H1 (cell line): ENCODE results near the gene SSH2. TPM values are rescaled to one million over a fixed set of nuclear protein-coding genes. Genes with fewer than 3 reads are reported as not detected.

Experiments
- CTCF ChIA-PET: fragments of 300-600 bp; sonication (Branson Sonifier 250); formaldehyde crosslinking; loops from one replicate; lab custom pipeline; 2021; ENCODE audit not compliant: partially characterized antibody; lab: Charles Lee
- POLR2A ChIA-PET: fragments of 300-600 bp; sonication (Branson Sonifier 250); formaldehyde crosslinking; loops from one replicate; lab custom pipeline; 2021; ENCODE audit warnings: inconsistent platforms; ENCODE audit not compliant: partially characterized antibody; lab: Charles Lee
- DNase-seq, 2 experiments: peaks; one replicate each; pipeline versions ENCODE4 v3.0.0 to v3.0.0-alpha.2; 2010 to 2022; ENCODE audit warnings: low spot score in 2 of 2, low read depth in 1 of 2, mixed read lengths in 1 of 2
- FAIRE-seq: peaks from 2 replicates; lab custom pipeline; 2011; peaks lifted over from hg19 to GRCh38; lab: Jason Lieb, UNC
- H2AFZ ChIP-seq: 2 replicates; pipeline ENCODE4 v1.8.1; 2012; ENCODE audit warnings: low read length, inconsistent platforms
- H2AK5ac ChIP-seq: 2 replicates; pipeline ENCODE4 v1.6.1; 2013; ENCODE audit warnings: low read depth, low read length
- H2BK120ac ChIP-seq: replicated peaks from 2 replicates; pipeline ENCODE3; 2013; ENCODE audit warnings: low read depth, low read length, inconsistent platforms
- H2BK12ac ChIP-seq: 2 replicates; pipeline ENCODE4 v1.6.1; 2013; ENCODE audit warnings: low read depth, low read length
- H2BK15ac ChIP-seq: 2 replicates; pipeline ENCODE4 v1.6.1; 2013; ENCODE audit warnings: low read length
- H2BK20ac ChIP-seq: 2 replicates; pipeline ENCODE4 v1.6.1; 2013; ENCODE audit warnings: low read length
- H2BK5ac ChIP-seq: 2 replicates; pipeline ENCODE4 v1.6.1; 2013; ENCODE audit warnings: low read depth, low read length
- H3K14ac ChIP-seq: 2 replicates; pipeline ENCODE4 v1.6.1; 2013; ENCODE audit warnings: inconsistent platforms; ENCODE audit not compliant: insufficient read length
- H3K18ac ChIP-seq: 2 replicates; pipeline ENCODE4 v1.6.1; 2013; ENCODE audit warnings: low read length; ENCODE audit errors: extremely low read depth
- H3K23ac ChIP-seq: 2 replicates; pipeline ENCODE4 v1.6.1; 2013; ENCODE audit warnings: inconsistent platforms; ENCODE audit not compliant: insufficient read length
- H3K23me2 ChIP-seq: 2 replicates; pipeline ENCODE4 v1.6.1; 2013; ENCODE audit warnings: low read depth, low read length
- H3K27ac ChIP-seq: 2 replicates; pipeline ENCODE4 v1.6.1; 2011; ENCODE audit warnings: low read depth, low read length, inconsistent platforms
- H3K27me3 ChIP-seq, 4 experiments: replicated peaks in 1 of 4; 1 replicate in 1 of 4; 2 replicates in 3 of 4; pipeline versions ENCODE4 v1.6.1 to v1.8.1; 2011 to 2013; ENCODE audit warnings: low read length in 3 of 4, mild to moderate bottlenecking in 3 of 4, inconsistent platforms in 2 of 4, mixed read lengths in 2 of 4, moderate library complexity in 1 of 4; ENCODE audit not compliant: control insufficient read depth in 3 of 4, insufficient read depth in 3 of 4; ENCODE audit errors: extremely low read depth in 1 of 4
- H3K36me3 ChIP-seq, 4 experiments: 2 replicates each; pipeline versions ENCODE4 v1.6.1 to v1.8.1; 2011 to 2013; ENCODE audit warnings: mild to moderate bottlenecking in 4 of 4, low read length in 3 of 4, moderate library complexity in 2 of 4, control low read depth in 1 of 4, inconsistent platforms in 1 of 4; ENCODE audit not compliant: insufficient read depth in 4 of 4, control insufficient read depth in 2 of 4
- H3K4ac ChIP-seq: replicated peaks from 2 replicates; pipeline ENCODE3; 2013; ENCODE audit warnings: low read length, low read depth, mixed read lengths, inconsistent platforms; ENCODE audit not compliant: insufficient read length
- H3K4me1 ChIP-seq, 4 experiments: replicated peaks in 1 of 4; 1 replicate in 1 of 4; 2 replicates in 3 of 4; pipeline versions ENCODE4 v1.6.1 to v1.8.1; 2011 to 2013; ENCODE audit warnings: low read length in 3 of 4, inconsistent platforms in 2 of 4, mixed read lengths in 1 of 4; ENCODE audit not compliant: insufficient read depth in 4 of 4, control insufficient read depth in 3 of 4
- H3K4me2 ChIP-seq, 2 experiments: 2 replicates each; pipeline versions ENCODE4 v1.6.1 to v1.8.1; 2011 to 2013; ENCODE audit warnings: low read depth in 2 of 2, low read length in 2 of 2, control low read depth in 1 of 2, inconsistent platforms in 1 of 2, mild to moderate bottlenecking in 1 of 2; ENCODE audit not compliant: insufficient read depth in 1 of 2
- H3K4me3 ChIP-seq, 4 experiments: fragments of 200-600, 300-600 bp in 1 of 4; sonication (generic), shearing (Covaris generic), sonication (Bioruptor Twin) in 1 of 4; 2 replicates each; pipeline versions ENCODE4 v1.5.1 to v1.8.1; 2011 to 2016; ENCODE audit warnings: low read length in 4 of 4, low read depth in 3 of 4, control low read depth in 2 of 4, inconsistent platforms in 2 of 4, mild to moderate bottlenecking in 2 of 4, mixed read lengths in 1 of 4, moderate library complexity in 1 of 4; ENCODE audit not compliant: insufficient read depth in 2 of 4; ENCODE audit errors: extremely low read depth in 1 of 4
- H3K56ac ChIP-seq: replicated peaks from 2 replicates; pipeline ENCODE3; 2013; ENCODE audit warnings: low read depth, mild to moderate bottlenecking, mixed read lengths, low read length, inconsistent platforms; ENCODE audit not compliant: insufficient read length
- H3K79me1 ChIP-seq: 2 replicates; pipeline ENCODE4 v1.6.1; 2013; ENCODE audit warnings: low read depth, low read length, control low read depth
- H3K79me2 ChIP-seq, 2 experiments: 2 replicates each; pipeline versions ENCODE4 v1.6.1 to v1.8.1; 2012 to 2013; ENCODE audit warnings: low read length in 2 of 2, mild to moderate bottlenecking in 2 of 2, inconsistent platforms in 1 of 2; ENCODE audit not compliant: insufficient read depth in 2 of 2, control insufficient read depth in 1 of 2
- H3K9ac ChIP-seq, 4 experiments: replicated peaks in 1 of 4; 1 replicate in 1 of 4; 2 replicates in 3 of 4; pipeline versions ENCODE4 v1.6.1 to v1.8.1; 2011 to 2013; ENCODE audit warnings: low read depth in 3 of 4, low read length in 3 of 4, control low read depth in 2 of 4, mild to moderate bottlenecking in 2 of 4, moderate library complexity in 2 of 4, inconsistent platforms in 1 of 4; ENCODE audit errors: extremely low read depth in 1 of 4
- H3K9me3 ChIP-seq, 2 experiments: 2 replicates each; pipeline versions ENCODE4 v1.6.1 to v1.8.1; 2012 to 2013; ENCODE audit warnings: mild to moderate bottlenecking in 2 of 2, moderate library complexity in 2 of 2, control low read depth in 1 of 2, inconsistent platforms in 1 of 2, low read depth in 1 of 2, low read length in 1 of 2, mixed read lengths in 1 of 2; ENCODE audit not compliant: insufficient read depth in 2 of 2
- H4K20me1 ChIP-seq, 2 experiments: replicated peaks in 1 of 2; 2 replicates each; pipeline versions ENCODE3 to v1.8.1; 2011 to 2013; ENCODE audit warnings: inconsistent platforms in 2 of 2, low read length in 2 of 2, mild to moderate bottlenecking in 1 of 2; ENCODE audit not compliant: insufficient read depth in 2 of 2, control insufficient read depth in 1 of 2
- H4K5ac ChIP-seq: 2 replicates; pipeline ENCODE4 v1.6.1; 2013; ENCODE audit warnings: low read length, low read depth, mixed read lengths, inconsistent platforms; ENCODE audit not compliant: insufficient read length
- H4K8ac ChIP-seq: 2 replicates; pipeline ENCODE4 v1.8.0; 2013; ENCODE audit warnings: mild to moderate bottlenecking, moderate library complexity, low read length, inconsistent platforms; ENCODE audit not compliant: insufficient read depth; ENCODE audit errors: extremely low read depth
- H4K91ac ChIP-seq: replicated peaks from 2 replicates; pipeline ENCODE3; 2013; ENCODE audit warnings: low read length, mixed read lengths, inconsistent platforms; ENCODE audit not compliant: insufficient read length
- MAFK ChIP-seq: IDR thresholded peaks from 2 replicates; pipeline ENCODE4 v1.6.1; 2012; ENCODE audit warnings: low read depth, mild to moderate bottlenecking, improper control_type of control experiment, low read length
- WGBS, 2 experiments: shearing (Covaris generic) in 1 of 2; methylation state at CpG; one replicate each; pipeline versions ENCODE4 v1.1.6 to v1.1.7; 2013 to 2015; ENCODE audit warnings: low lambda C conversion rate in 2 of 2, mixed read lengths in 2 of 2, inconsistent platforms in 1 of 2, low coverage in 1 of 2, missing lambda C conversion rate in 1 of 2; ENCODE audit not compliant: insufficient replicate concordance in 2 of 2, insufficient coverage in 1 of 2, insufficient read length in 1 of 2; ENCODE audit errors: extremely low coverage in 1 of 2, missing lambda C conversion rate in 1 of 2; 5-methylcytosine and 5-hydroxymethylcytosine counted together
- polyA plus RNA-seq, 7 experiments: library from polyadenylated mRNA; depleted of rRNA in 3 of 7; stranded (reverse) in 5 of 7; unstranded in 2 of 7; fragments of >200 nt in 5 of 7; fragments of 200-250 nt in 2 of 7; gene quantifications; 1 replicate in 5 of 7; 2 replicates in 1 of 7; 4 replicates in 1 of 7; pipeline versions ENCODE4 v1.2.1 to v1.2.3, GENCODE V29; 2011 to 2013; ENCODE audit warnings: missing spikeins in 2 of 7, mixed read lengths in 2 of 7
- total RNA-seq: library from RNA; stranded (reverse); fragmentation: NEBNext Ultra II Directional; extraction: Animal tissue kit (Norgen Biotek cat#: 25700); gene quantifications from 2 replicates; pipeline ENCODE4 v1.2.1, GENCODE V29; 2021

Gene SSH2
- total and polyA plus RNA-seq, 2 of the 8 experiments (the other 6 are each of a cell fraction or from before 2014, with no cell fraction given) = 5.2 to 15.9 TPM

- WGBS, 2 experiments = 90% methylated on average over 7 of the region's 7 CpGs; no CpG with 5 or more reads in 1 of the 2 experiments
- no peak overlapping the region for H3K4me3 ChIP-seq
- H4K20me1 ChIP-seq = peaks cover 0 to 2% of the 10 kb centered on the region in 2 experiments
- H2BK15ac ChIP-seq = no peak overlapping the region
- H2AFZ ChIP-seq = no peak overlapping the region
- H3K9me3 ChIP-seq = no peaks in the 10 kb centered on the region
- no peaks in the 10 kb centered on the region for H3K23me2 ChIP-seq
- no peak overlapping the region for H2BK12ac ChIP-seq
- ChIA-PET POLR2A (interaction anchor here (0.8 kb wide), 1 partner anchor 9 kb away, joined by 3 read pairs; no protein-coding TSS in a partner anchor), CTCF (interaction anchor here (0.6 to 1.2 kb wide), 3 partner anchors 93 to 121 kb away, joined by 3 to 5 read pairs (median 3); partner anchors contain the start of gene SSH2)
- H4K91ac ChIP-seq = no peak overlapping the region
- H4K8ac ChIP-seq = peak overlapping the region; percentile 5; the same call in 1 of the 2 replicates
- no peak overlapping the region for H4K5ac ChIP-seq
- H3K36me3 ChIP-seq = no peaks in the 10 kb centered on the region
- no peaks in the 10 kb centered on the region for H3K79me1 ChIP-seq
- no peak overlapping the region for H3K9ac ChIP-seq
- DNase-seq (no peak), FAIRE-seq (no peak)
- no peak overlapping the region for H3K14ac ChIP-seq
- H3K18ac ChIP-seq = no peak overlapping the region
- H3K56ac ChIP-seq = no peak overlapping the region
- H3K4ac ChIP-seq = no peak overlapping the region
- no peak overlapping the region for H2BK120ac ChIP-seq
- H3K4me1 ChIP-seq = peaks cover 0 to 3% (median 1%) of the 10 kb centered on the region in 4 experiments; a peak in 3 of 7 replicates
- H3K23ac ChIP-seq = no peak overlapping the region
- no peaks in the 10 kb centered on the region for H3K79me2 ChIP-seq
- no peak overlapping the region for H2AK5ac ChIP-seq
- H3K4me2 ChIP-seq = no peak overlapping the region
- H3K27me3 ChIP-seq = no peaks in the 10 kb centered on the region
- no peak overlapping the region for H3K27ac ChIP-seq
- H2BK20ac ChIP-seq = no peak overlapping the region
- H2BK5ac ChIP-seq = no peak overlapping the region
- no peak for TF ChIP-seq MAFK
Observed at GRCh38 chr17:29837531-29837930, 92.5 kb downstream of the SSH2 start.
